Activated CD8-positive, alpha-beta T cell treated with anti-CD3 and anti-CD28 coated beads for 36 hours (primary cell): ENCODE measurements around the gene AUTS2. TPM values are rescaled to one million over a fixed set of nuclear protein-coding genes. Genes with fewer than 3 reads are reported as not detected.

Experiments
- ATAC-seq: fragments of 200-7000 bp; cut with Tn5 transposase; one replicate; pipeline ENCODE4 v1.10.0; 2021; ENCODE audit warnings: mild to moderate bottlenecking, moderate library complexity
- CTCF ChIA-PET: fragments of 350-600 bp; sonication (Branson Sonifier 250); formaldehyde crosslinking; loops from one replicate; lab custom pipeline; 2021; ENCODE audit warnings: antibody characterized with exemption; lab: Charles Lee
- POLR2A ChIA-PET: fragments of 350-600 bp; sonication (Branson Sonifier 250); formaldehyde crosslinking; loops from one replicate; lab custom pipeline; 2021; ENCODE audit warnings: antibody characterized with exemption; lab: Charles Lee
- DNase-seq: peaks from one replicate; pipeline ENCODE4 v3.0.0-alpha.2; 2020
- H3K27ac Mint-ChIP-seq: one replicate; pipeline ENCODE4 v1.8.0; 2021; ENCODE audit warnings: mild to moderate bottlenecking, mixed read lengths
- H3K27me3 Mint-ChIP-seq: one replicate; pipeline ENCODE4 v1.8.0; 2021; ENCODE audit warnings: mixed read lengths
- H3K36me3 Mint-ChIP-seq: one replicate; pipeline ENCODE4 v1.8.0; 2021; ENCODE audit warnings: low read depth, mixed read lengths
- H3K4me1 Mint-ChIP-seq: one replicate; pipeline ENCODE4 v1.8.0; 2021; ENCODE audit warnings: low read depth, mixed read lengths
- H3K4me3 Mint-ChIP-seq: one replicate; pipeline ENCODE4 v1.8.0; 2021; ENCODE audit warnings: mild to moderate bottlenecking, moderate library complexity, mixed read lengths
- H3K9me3 Mint-ChIP-seq: one replicate; pipeline ENCODE4 v1.8.0; 2021; ENCODE audit warnings: mixed read lengths
- CTCF ChIP-seq: fragments of 200-600 bp; IDR thresholded peaks from one replicate; pipeline ENCODE4 v1.8.0; 2022; ENCODE audit warnings: antibody characterized with exemption, mild to moderate bottlenecking
- intact Hi-C: fragments of 100-400 bp; cut with micrococcal nuclease; formaldehyde crosslinking; loops from one replicate; pipeline ENCODE4 v1.10.0; 2022
- total RNA-seq, 2 experiments: library from RNA; stranded (reverse); gene quantifications; one replicate each; pipeline ENCODE4 v1.2.3, GENCODE V29; 2021

Gene AUTS2
- total RNA-seq, 2 experiments from 2014 or later = 3.1 to 3.3 TPM

DNA sequence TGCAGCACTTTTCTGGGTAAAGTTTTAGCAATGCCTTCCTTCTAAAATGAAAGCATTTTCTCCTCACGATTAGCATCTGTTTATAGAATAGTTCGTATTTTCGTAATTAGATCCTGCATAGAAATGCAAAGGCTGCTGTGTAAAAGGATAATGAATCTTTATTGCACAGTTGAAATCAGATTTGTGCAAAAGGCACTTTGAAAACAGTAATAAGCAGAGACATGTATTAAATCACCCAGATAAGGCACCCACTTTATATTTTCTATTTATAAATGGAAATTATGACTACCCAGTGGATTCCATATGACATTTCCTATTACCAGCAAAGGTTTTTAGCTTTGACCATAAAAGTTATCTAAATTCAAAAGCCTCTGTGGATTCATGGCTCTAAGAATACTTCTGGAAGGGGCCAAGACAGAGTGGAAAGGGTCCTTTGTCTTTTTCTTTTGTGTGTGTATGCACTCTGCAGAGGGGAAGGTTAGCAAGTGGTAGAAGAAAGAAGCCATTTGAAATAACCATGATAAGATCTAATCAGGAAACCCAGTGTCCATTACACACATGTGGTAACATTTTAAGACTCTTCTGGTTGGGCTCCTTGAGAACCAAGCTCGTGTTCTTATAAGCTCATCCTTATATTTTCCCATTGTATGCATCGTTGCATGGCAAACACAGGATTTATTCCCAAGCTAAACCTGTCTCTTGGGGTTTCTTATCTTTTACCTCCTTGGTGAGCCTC lies 612.1 kb downstream of the AUTS2 start:
- no peak for ATAC-seq
- intact Hi-C loops = no loop called here
- TF ChIP-seq CTCF = no peak

GRCh38 chr7:70210936-70211310 lies 612.6 kb downstream of the AUTS2 start:
- intact Hi-C loops = no loop called here
- Mint-ChIP-seq H3K4me3 (no peak overlapping the region), H3K27ac (no peak overlapping the region), H3K4me1 (peaks cover 5% of the 10 kb centered on the region), H3K36me3 (no peaks in the 10 kb centered on the region), H3K9me3 (no peaks in the 10 kb centered on the region), H3K27me3 (no peaks in the 10 kb centered on the region)
- DNase-seq (no peak), ATAC-seq (no peak)
- CTCF ChIA-PET = no interaction called here
- TF ChIP-seq CTCF = no peak
- POLR2A ChIA-PET = no interaction called here

More for the DNA sequence above, 612.1 kb downstream of the AUTS2 start:
- Mint-ChIP-seq H3K27ac (no peak overlapping the region), H3K4me1 (peaks cover under 1% of the 10 kb centered on the region), H3K4me3 (no peak overlapping the region), H3K9me3 (no peaks in the 10 kb centered on the region), H3K27me3 (no peaks in the 10 kb centered on the region), H3K36me3 (no peaks in the 10 kb centered on the region)
- no peak for DNase-seq
- CTCF ChIA-PET = no interaction called here
- POLR2A ChIA-PET = no interaction called here

- intact Hi-C loops = no loop called here
- ChIA-PET CTCF (no interaction called here), POLR2A (no interaction called here)
- peaks cover 8% of the 10 kb centered on the region for H3K4me1 Mint-ChIP-seq
- TF ChIP-seq CTCF = no peak
- H3K36me3 Mint-ChIP-seq = no peaks in the 10 kb centered on the region
- no peaks in the 10 kb centered on the region for H3K9me3 Mint-ChIP-seq
- no peak overlapping the region for H3K4me3 Mint-ChIP-seq
- no peak for ATAC-seq
- no peaks in the 10 kb centered on the region for H3K27me3 Mint-ChIP-seq
- no peak for DNase-seq
- no peak overlapping the region for H3K27ac Mint-ChIP-seq
Observed at GRCh38 chr7:70212281-70212680, 614.0 kb downstream of the AUTS2 start.

DNA sequence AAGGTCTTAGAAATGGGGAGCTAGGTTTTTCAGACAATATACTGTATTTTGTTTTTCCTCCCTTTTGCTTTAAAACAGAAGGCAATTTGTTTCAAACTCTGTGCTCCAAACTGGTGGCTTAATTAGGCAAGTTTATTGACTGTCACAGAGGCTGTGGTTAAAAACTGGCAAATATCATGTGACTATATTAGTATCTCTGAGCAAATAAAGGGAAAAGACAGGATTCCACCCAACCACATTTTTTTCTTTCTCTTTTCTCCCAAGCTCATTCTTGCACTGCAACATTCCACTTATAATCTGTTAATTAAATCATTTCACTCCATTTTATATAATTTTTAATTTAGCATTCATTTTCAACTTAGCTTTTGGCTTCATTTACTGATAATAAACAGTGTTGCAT lies 615.8 kb downstream of the AUTS2 start:
- POLR2A ChIA-PET = no interaction called here
- Mint-ChIP-seq H3K27ac (no peak overlapping the region), H3K27me3 (no peaks in the 10 kb centered on the region), H3K36me3 (no peaks in the 10 kb centered on the region), H3K9me3 (no peaks in the 10 kb centered on the region), H3K4me3 (no peak overlapping the region), H3K4me1 (peaks cover 8% of the 10 kb centered on the region)
- ATAC-seq (no peak), DNase-seq (no peak)
- intact Hi-C loops = no loop called here
- no peak for TF ChIP-seq CTCF
- CTCF ChIA-PET = interaction anchor here (0.5 to 1.6 kb wide), 2 partner anchors 10 to 248 kb away, joined by 3 to 5 read pairs; no protein-coding TSS in a partner anchor

- intact Hi-C loops = no loop called here
- ATAC-seq (no peak), DNase-seq (no peak)
- H3K9me3 Mint-ChIP-seq = no peaks in the 10 kb centered on the region
- no peaks in the 10 kb centered on the region for H3K36me3 Mint-ChIP-seq
- H3K4me3 Mint-ChIP-seq = no peak overlapping the region
- peaks cover 8% of the 10 kb centered on the region for H3K4me1 Mint-ChIP-seq
- TF ChIP-seq CTCF = no peak
- POLR2A ChIA-PET = no interaction called here
- H3K27ac Mint-ChIP-seq = no peak overlapping the region
- CTCF ChIA-PET = no interaction called here
- no peaks in the 10 kb centered on the region for H3K27me3 Mint-ChIP-seq
Observed at GRCh38 chr7:70215491-70215890, 617.2 kb downstream of the AUTS2 start.
